IPS-20b (cell line): Measurements from ENCODE around the gene C2CD2.

Experiments
- H3K27ac ChIP-seq: one replicate; pipeline ENCODE4 v1.5.1; 2013; ENCODE audit warnings: low read length
- H3K27me3 ChIP-seq: 2 replicates; pipeline ENCODE4 v1.6.1; 2013; ENCODE audit warnings: mild to moderate bottlenecking, low read length, inconsistent platforms; ENCODE audit not compliant: insufficient read depth
- H3K36me3 ChIP-seq: 2 replicates; pipeline ENCODE4 v1.6.1; 2013; ENCODE audit warnings: low read depth, mild to moderate bottlenecking, inconsistent platforms, low read length, moderate library complexity; ENCODE audit not compliant: insufficient read depth
- H3K4me1 ChIP-seq: 2 replicates; pipeline ENCODE4 v1.6.1; 2013; ENCODE audit warnings: mild to moderate bottlenecking, control low read depth, inconsistent platforms, low read length, moderate library complexity; ENCODE audit not compliant: insufficient read depth
- H3K4me3 ChIP-seq: 2 replicates; pipeline ENCODE4 v1.5.1; 2013; ENCODE audit warnings: mild to moderate bottlenecking, low read length, inconsistent platforms
- H3K9ac ChIP-seq: 2 replicates; pipeline ENCODE4 v1.6.1; 2013; ENCODE audit warnings: low read depth, mild to moderate bottlenecking, inconsistent platforms, low read length, moderate library complexity
- H3K9me3 ChIP-seq: 2 replicates; pipeline ENCODE4 v1.6.1; 2013; ENCODE audit warnings: mild to moderate bottlenecking, low read depth, low read length, inconsistent platforms; ENCODE audit not compliant: insufficient read depth

C2CD2 gene

DNA sequence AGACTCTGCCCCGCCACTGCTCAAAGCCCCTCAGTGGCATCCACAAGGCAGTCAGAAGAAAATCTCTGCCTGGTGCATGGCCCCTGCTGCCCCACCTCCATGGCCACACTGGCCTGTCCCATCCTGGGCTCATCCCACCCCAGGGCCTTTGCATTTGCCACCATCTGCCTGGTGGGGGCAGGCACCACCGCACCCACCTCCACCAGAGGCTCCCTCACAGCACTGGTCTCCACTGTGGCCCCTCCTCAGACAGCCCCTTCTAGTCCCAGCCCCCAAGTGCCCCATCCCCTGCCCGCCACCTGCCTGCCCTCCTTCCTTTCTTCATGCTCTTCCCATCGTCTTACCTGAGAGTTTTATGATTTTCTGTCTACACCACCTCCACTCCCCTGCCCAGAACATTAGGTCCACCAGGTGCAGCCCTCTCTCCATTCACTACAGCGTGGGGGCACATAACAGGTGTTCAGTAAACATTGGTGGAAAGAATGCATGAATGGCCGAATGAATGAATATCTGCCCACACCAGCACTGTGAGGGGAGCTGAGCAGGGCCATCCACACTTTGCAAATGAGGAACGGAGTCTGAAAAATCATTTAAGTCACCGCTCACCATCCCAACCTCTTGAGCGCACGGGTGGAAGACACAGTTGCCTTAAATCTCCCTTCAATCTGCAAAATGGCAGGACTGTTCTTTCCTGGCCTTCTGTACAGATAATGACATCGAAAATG, 76.7 kb downstream of the C2CD2 start:
- peaks cover 4% of the 10 kb centered on the region; the same call in 1 of the 2 replicates for H3K4me1 ChIP-seq
- H3K36me3 ChIP-seq = no peaks in the 10 kb centered on the region
- H3K4me3 ChIP-seq = no peak overlapping the region
- no peaks in the 10 kb centered on the region for H3K9me3 ChIP-seq
- no peaks in the 10 kb centered on the region for H3K27me3 ChIP-seq
- no peak overlapping the region for H3K9ac ChIP-seq
- H3K27ac ChIP-seq = no peak overlapping the region

GRCh38 chr21:41876396-41876795, 77.4 kb downstream of the C2CD2 start:
- H3K4me3 ChIP-seq = no peak overlapping the region
- no peak overlapping the region for H3K27ac ChIP-seq
- H3K27me3 ChIP-seq = no peaks in the 10 kb centered on the region
- no peaks in the 10 kb centered on the region for H3K9me3 ChIP-seq
- no peaks in the 10 kb centered on the region for H3K36me3 ChIP-seq
- H3K9ac ChIP-seq = no peak overlapping the region
- peaks cover 4% of the 10 kb centered on the region; the same call in 1 of the 2 replicates for H3K4me1 ChIP-seq

DNA sequence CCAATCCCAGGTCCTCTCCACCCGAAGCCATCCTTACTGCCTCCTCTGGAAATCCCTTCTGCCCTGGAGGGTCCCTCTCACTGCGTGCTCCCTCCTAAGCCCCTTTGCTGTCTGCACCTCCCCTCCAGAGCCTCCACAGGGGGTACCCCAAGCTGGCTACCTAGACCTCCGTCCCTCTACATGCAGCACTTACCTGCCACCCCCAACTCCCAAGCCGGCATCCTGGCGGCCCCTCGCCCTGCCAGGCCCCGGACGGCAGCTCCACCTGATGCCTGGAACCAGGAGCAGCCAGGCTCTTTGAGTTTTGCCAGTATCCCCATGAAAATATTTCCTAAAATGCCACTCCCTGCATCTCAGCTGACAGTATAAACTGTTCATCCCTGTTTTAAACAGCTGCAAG, 78.7 kb downstream of the C2CD2 start:
- H3K4me1 ChIP-seq = peaks cover 4% of the 10 kb centered on the region; the same call in 1 of the 2 replicates
- no peak overlapping the region for H3K9ac ChIP-seq
- H3K27ac ChIP-seq = no peak overlapping the region
- H3K9me3 ChIP-seq = no peaks in the 10 kb centered on the region
- no peaks in the 10 kb centered on the region for H3K36me3 ChIP-seq
- no peaks in the 10 kb centered on the region for H3K27me3 ChIP-seq
- H3K4me3 ChIP-seq = no peak overlapping the region

GRCh38 chr21:41874611-41875010, 79.2 kb downstream of the C2CD2 start:
- H3K27me3 ChIP-seq = no peaks in the 10 kb centered on the region
- no peak overlapping the region for H3K9ac ChIP-seq
- no peak overlapping the region for H3K4me3 ChIP-seq
- no peak overlapping the region for H3K27ac ChIP-seq
- no peaks in the 10 kb centered on the region for H3K9me3 ChIP-seq
- peaks cover 4% of the 10 kb centered on the region; the same call in 1 of the 2 replicates for H3K4me1 ChIP-seq
- H3K36me3 ChIP-seq = no peaks in the 10 kb centered on the region

DNA sequence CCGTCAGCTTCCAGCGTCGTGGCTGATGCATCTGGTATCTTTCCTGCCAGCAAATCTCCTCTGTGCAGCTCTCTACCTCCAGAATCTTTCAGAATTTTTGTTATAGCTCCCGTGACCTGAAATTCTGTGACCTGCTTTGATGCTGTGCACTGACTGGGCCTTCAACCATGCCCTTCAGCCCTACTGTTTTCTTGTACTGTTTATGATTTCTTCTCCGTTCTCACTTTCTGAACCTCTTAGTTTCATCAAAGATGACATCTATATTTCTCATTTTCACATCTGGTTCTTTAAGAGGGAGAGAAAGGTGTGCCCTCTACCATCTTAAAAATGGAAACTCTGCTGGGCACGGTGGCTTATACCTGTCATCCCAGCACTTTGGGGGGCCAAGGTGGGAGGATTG, 80.4 kb downstream of the C2CD2 start:
- Histone ChIP-seq H3K36me3 (no peaks in the 10 kb centered on the region), H3K27me3 (no peaks in the 10 kb centered on the region), H3K9ac (no peak overlapping the region), H3K4me1 (peaks cover 4% of the 10 kb centered on the region; the same call in 1 of the 2 replicates), H3K27ac (no peak overlapping the region), H3K9me3 (no peaks in the 10 kb centered on the region), H3K4me3 (no peak overlapping the region)

DNA sequence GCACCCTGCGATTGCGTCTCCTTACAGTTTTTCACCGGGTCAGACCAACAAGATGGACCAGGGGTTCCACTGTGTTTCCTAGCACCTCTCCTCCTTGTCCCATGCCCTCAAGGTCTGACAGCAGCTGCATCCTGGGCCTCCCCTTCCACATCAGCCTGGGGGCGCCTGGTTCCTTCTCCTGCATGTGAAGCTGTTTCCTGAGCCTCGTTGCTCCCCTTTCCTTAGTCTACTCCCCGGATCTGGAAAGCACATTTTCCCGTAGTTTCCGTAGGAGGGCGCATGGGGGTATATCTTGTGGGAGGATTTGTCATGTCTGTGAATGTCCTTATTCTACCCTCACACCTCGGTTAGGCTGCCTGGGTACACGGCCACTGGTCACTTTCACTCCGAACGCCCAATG, 80.8 kb downstream of the C2CD2 start:
- H3K27me3 ChIP-seq = no peaks in the 10 kb centered on the region
- H3K4me3 ChIP-seq = no peak overlapping the region
- H3K9me3 ChIP-seq = no peaks in the 10 kb centered on the region
- peaks cover 2% of the 10 kb centered on the region; the same call in 1 of the 2 replicates for H3K4me1 ChIP-seq
- no peak overlapping the region for H3K27ac ChIP-seq
- H3K36me3 ChIP-seq = no peaks in the 10 kb centered on the region
- H3K9ac ChIP-seq = no peak overlapping the region

GRCh38 chr21:41871293-41872030, 82.4 kb downstream of the C2CD2 start:
- Histone ChIP-seq H3K36me3 (no peaks in the 10 kb centered on the region), H3K4me1 (no peaks in the 10 kb centered on the region), H3K27me3 (no peaks in the 10 kb centered on the region), H3K27ac (no peak overlapping the region), H3K9ac (no peak overlapping the region), H3K9me3 (no peaks in the 10 kb centered on the region), H3K4me3 (no peak overlapping the region)

DNA sequence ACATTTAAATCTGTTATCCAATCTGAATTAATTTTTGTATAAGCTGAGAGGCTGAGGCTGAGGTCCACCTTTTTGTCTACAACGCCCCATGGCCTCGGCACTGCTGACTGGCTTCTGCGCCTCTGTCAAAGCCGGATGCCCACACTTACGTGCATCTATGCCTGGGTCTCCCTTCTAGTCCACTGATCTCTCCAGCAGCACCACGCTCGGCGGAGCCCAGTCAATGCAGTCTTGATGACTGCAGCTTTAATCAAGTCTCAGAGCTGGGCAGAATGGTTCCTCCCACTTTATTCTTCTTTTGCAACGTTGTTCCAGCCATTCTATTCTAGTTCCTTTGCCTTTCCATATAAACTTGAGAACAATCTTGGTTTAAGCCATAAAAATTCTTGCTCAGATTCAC, 84.0 kb downstream of the C2CD2 start:
- Histone ChIP-seq H3K9ac (no peak overlapping the region), H3K4me1 (no peaks in the 10 kb centered on the region), H3K27ac (no peak overlapping the region)

GRCh38 chr21:41868062-41868710, 85.6 kb downstream of the C2CD2 start:
- no peaks in the 10 kb centered on the region for H3K36me3 ChIP-seq
- H3K27ac ChIP-seq = no peak overlapping the region
- no peak overlapping the region for H3K9ac ChIP-seq
- H3K4me3 ChIP-seq = no peak overlapping the region
- no peaks in the 10 kb centered on the region for H3K4me1 ChIP-seq
- H3K9me3 ChIP-seq = no peaks in the 10 kb centered on the region
- no peaks in the 10 kb centered on the region for H3K27me3 ChIP-seq

More for the DNA sequence above, 84.0 kb downstream of the C2CD2 start:
- H3K4me3 ChIP-seq = no peak overlapping the region
- H3K36me3 ChIP-seq = no peaks in the 10 kb centered on the region
- H3K27me3 ChIP-seq = no peaks in the 10 kb centered on the region
- no peaks in the 10 kb centered on the region for H3K9me3 ChIP-seq

DNA sequence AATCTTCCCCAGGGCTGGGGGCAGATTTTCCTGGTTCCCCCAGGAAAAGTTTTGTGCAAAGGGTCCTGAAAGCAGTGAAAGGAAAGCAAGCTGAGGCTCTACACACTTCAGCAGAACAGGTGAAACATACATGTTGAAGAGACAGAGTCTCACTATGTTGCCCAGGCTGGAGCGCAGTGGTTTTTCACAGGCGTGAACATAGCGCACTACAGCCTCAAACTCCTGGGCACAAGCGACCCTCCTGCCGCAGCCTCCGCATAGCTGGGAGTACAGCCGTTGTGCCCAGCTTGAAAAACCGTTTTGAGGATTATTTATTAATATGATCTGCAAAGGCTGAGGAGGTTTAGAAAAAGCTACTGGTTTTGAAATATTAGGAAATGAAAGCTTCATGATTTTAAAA, 86.5 kb downstream of the C2CD2 start:
- H3K27me3 ChIP-seq = no peaks in the 10 kb centered on the region
- no peaks in the 10 kb centered on the region for H3K4me1 ChIP-seq
- H3K9me3 ChIP-seq = no peaks in the 10 kb centered on the region
- H3K9ac ChIP-seq = no peak overlapping the region
- no peak overlapping the region for H3K27ac ChIP-seq
- H3K36me3 ChIP-seq = no peaks in the 10 kb centered on the region
- no peak overlapping the region for H3K4me3 ChIP-seq

DNA sequence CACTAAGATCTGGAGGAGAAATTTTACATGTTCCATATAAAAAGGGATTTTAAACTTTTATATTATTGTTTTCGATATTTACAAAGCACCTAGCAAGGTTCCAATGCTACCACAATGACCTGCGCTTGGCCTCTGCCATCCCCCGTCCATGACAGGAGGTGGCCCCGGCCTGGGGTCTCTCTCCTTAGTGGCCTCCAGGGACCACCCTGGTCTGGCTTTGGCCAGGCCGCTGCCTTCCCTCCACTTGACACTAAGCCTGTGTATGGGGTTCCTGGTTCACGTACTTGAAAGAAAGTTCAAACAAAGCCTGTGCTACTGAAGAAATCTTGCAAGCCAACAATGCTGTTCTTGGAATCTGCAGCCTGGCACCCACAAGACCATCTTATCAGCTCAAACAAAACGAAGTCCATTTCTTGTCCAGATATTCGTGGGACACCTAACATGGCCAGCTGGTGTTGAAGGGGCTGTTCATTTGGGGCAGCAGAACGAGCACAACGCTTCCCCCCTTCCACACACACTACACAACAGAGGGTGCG, 87.5 kb downstream of the C2CD2 start:
- Histone ChIP-seq H3K27ac (no peak overlapping the region), H3K4me1 (no peaks in the 10 kb centered on the region), H3K4me3 (no peak overlapping the region), H3K9ac (no peak overlapping the region), H3K27me3 (no peaks in the 10 kb centered on the region), H3K36me3 (no peaks in the 10 kb centered on the region), H3K9me3 (no peaks in the 10 kb centered on the region)
